GM12878 (cell line): ENCODE measurements around the gene ARHGEF17. TPM values are rescaled to one million over a fixed set of nuclear protein-coding genes. Genes with fewer than 3 reads are reported as not detected.

Experiments used
- BHLHE40 ChIP-seq, 2 experiments: fragments of 450-650 bp in 1 of 2; IDR thresholded peaks; 2 replicates each; pipeline ENCODE4 v1.6.1; 2011 to 2017; ENCODE audit warnings: low read depth in 2 of 2, borderline replicate concordance in 1 of 2, improper control_type of control experiment in 1 of 2, low read length in 1 of 2, mild to moderate bottlenecking in 1 of 2
- E2F4 ChIP-seq: IDR thresholded peaks from 2 replicates; pipeline ENCODE4 v1.6.1; 2012; ENCODE audit warnings: low read depth, low read length, improper control_type of control experiment
- POLR2A ChIP-seq: IDR thresholded peaks from 2 replicates; pipeline ENCODE4 v1.6.1; 2011; ENCODE audit warnings: low read depth, mild to moderate bottlenecking, low read length
- POLR2AphosphoS2 ChIP-seq: IDR thresholded peaks from 2 replicates; pipeline ENCODE4 v1.6.1; 2011; ENCODE audit warnings: low read depth, mild to moderate bottlenecking, low read length, improper control_type of control experiment, moderate library complexity
- RAD21 ChIP-seq: IDR thresholded peaks from 2 replicates; pipeline ENCODE4 v1.6.1; 2011; ENCODE audit warnings: mild to moderate bottlenecking, low read depth, low read length, moderate library complexity; ENCODE audit not compliant: insufficient read depth
- RUNX3 ChIP-seq: IDR thresholded peaks from 2 replicates; pipeline ENCODE4 v1.6.1; 2012; ENCODE audit warnings: low read length, inconsistent platforms
- SIN3A ChIP-seq: IDR thresholded peaks from 2 replicates; pipeline ENCODE4 v1.6.1; 2012; ENCODE audit warnings: low read depth, low read length, improper control_type of control experiment
- SMC3 ChIP-seq: IDR thresholded peaks from 2 replicates; pipeline ENCODE4 v1.6.1; 2011; ENCODE audit warnings: low read length, improper control_type of control experiment, borderline replicate concordance
- ZNF24 ChIP-seq: fragments of 450-650 bp; IDR thresholded peaks from 2 replicates; pipeline ENCODE4 v1.6.1; 2017; ENCODE audit warnings: antibody characterized with exemption, mild to moderate bottlenecking
- polyA plus RNA-seq, 11 experiments: library from polyadenylated mRNA; depleted of rRNA in 4 of 11; unstranded in 6 of 11; stranded (reverse) in 5 of 11; fragments of >200 nt; fragmentation: Nextera tagmentation in 4 of 11; fragmentation: Illumina TruSeq in 1 of 11; extraction: Ambion mirVana in 4 of 11; extraction: Trizol in 1 of 11; gene quantifications; 1 replicate in 1 of 11; 2 replicates in 10 of 11; pipeline versions ENCODE4 v1.2.1 to v1.2.3, GENCODE V29; 2011 to 2016; ENCODE audit warnings: inconsistent platforms in 2 of 11, missing spikeins in 2 of 11, low read depth in 1 of 11
- total RNA-seq, 4 experiments: library from RNA; depleted of rRNA in 3 of 4; stranded (reverse); fragments of >200 nt in 3 of 4; fragmentation: Illumina TruSeq in 1 of 4; extraction: Trizol in 1 of 4; gene quantifications; 2 replicates each; pipeline versions ENCODE4 v1.2.1 to v1.2.3, GENCODE V29; 2013 to 2021

ARHGEF17 gene
- total and polyA plus RNA-seq, 10 of the 15 experiments (the other 5 are each of a cell fraction or from before 2014, with no cell fraction given): 0.15 to 11.0 (median 1.7) TPM

GRCh38 chr11:73307323-73308002 is 613 bp upstream of the ARHGEF17 start (continued):
- TF ChIP-seq SMC3 (peak; percentile 97), RAD21 (peak; percentile 94), SIN3A (peak; percentile 50; the same call in 1 of the 2 replicates), RUNX3 (peak; percentile 47; the same call in 1 of the 2 replicates), POLR2A (peak; percentile 77), E2F4 (no peak), POLR2AphosphoS2 (0 out of 2 replicates have a peak, but pooled peaks have one; percentile 51), ZNF24 (no peak), BHLHE40 (IDR thresholded peaks at IDR 0.05; ENCODE audit: borderline replicate concordance in 1 of 2, low read depth in 2 of 2, low read length in 1 of 2) (0 out of 4 replicates have a peak, but pooled peaks of 1 of the 2 experiments have one; percentile 33)
